Tibial nerve (tissue), 3 donors: ENCODE results near the gene PCOLCE2.

Experiments
- CTCF ChIP-seq, 5 experiments: fragments of 200-600 bp in 3 of 5; fragments of 450-650 bp in 2 of 5; sonication (generic) in 3 of 5; IDR thresholded peaks; one replicate each; pipeline ENCODE4 v1.5.1; 2016 to 2019; ENCODE audit warnings: antibody characterized with exemption in 5 of 5, mild to moderate bottlenecking in 3 of 5, moderate library complexity in 2 of 5
- POLR2A ChIP-seq, 2 donors: fragments of 450-650 bp; IDR thresholded peaks; one replicate each; pipeline ENCODE4 v1.6.1; 2017; ENCODE audit warnings: antibody characterized with exemption in 2 of 2, mild to moderate bottlenecking in 2 of 2, moderate library complexity in 2 of 2

- no peak for TF ChIP-seq CTCF (IDR thresholded peaks at IDR 0.05)
- no peak for TF ChIP-seq POLR2A (IDR thresholded peaks at IDR 0.05)
These were observed 13.5 kb upstream of the PCOLCE2 start for GRCh38 chr3:142902356-142902755.
